ENCODE data around the gene CATSPER4. TPM values are rescaled to one million over a fixed set of nuclear protein-coding genes. Genes with fewer than 3 reads are reported as not detected.

CATSPER4 gene
- total RNA-seq, 1 donor from 2014 or later = not detected

DNA sequence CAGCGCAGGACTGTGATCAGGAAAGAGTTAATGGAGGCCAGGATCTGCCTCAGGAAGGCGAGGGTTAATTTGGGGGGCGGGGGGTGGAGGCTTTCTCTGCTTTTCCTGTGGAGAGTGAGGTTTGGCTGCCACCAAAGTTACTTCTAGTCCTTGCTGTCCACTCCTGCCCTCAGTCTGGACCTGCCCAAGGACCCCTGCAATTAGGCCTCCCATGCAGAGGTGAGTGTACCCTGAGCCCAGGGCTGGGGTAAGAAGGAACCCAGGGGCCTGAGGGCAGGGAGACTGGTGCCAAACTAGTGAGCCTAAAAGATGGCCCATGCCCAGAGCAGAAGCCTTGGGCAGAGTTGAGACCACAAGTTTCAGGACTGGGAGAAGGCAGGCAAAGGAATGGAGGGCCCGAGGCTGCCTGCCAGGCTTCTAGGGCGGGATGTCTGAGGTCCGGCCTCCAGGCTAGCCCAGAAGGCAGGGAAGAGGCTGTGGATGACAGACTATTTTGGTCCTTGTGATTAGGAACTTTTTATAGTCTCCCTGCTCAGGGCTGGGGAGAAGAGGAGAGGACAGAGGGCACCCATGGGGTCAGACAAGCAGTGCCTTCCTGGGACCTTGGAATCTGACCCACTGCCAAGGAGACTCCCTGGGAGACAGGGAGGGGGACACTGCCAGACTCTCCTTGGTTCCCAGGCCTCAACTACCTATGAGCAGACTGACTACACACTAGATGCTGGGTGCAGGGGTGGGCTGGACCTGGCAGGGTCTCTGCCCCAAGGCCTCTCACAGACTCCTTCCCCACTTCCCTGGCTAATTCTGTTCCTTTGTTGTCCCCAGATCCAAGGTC is 31.3 kb upstream of the CATSPER4 start, which contains the start of gene FAM110D:
Gene FAM110D (plus strand): TSS at position 172 of the 835 bp plus-strand sequence. CDS start 2,213 bp downstream, outside the sequence.
- intact Hi-C loops (cut with DNase I) = no loop called here
- Histone ChIP-seq H3K4me1 (peaks cover 41% of the 10 kb centered on the region), H3K36me3 (no peaks in the 10 kb centered on the region), H3K4me3 (peak within 1 kb of the TSS; percentile 62), H3K27ac (peak within 1 kb of the TSS; percentile 41), H3K9me3 (no peaks in the 10 kb centered on the region), H3K27me3 (ENCODE audit: low read depth) (peaks cover 43% of the 10 kb centered on the region)
- DNase-seq (no peak), ATAC-seq (no peak)
- TF ChIP-seq, protein P1, sequence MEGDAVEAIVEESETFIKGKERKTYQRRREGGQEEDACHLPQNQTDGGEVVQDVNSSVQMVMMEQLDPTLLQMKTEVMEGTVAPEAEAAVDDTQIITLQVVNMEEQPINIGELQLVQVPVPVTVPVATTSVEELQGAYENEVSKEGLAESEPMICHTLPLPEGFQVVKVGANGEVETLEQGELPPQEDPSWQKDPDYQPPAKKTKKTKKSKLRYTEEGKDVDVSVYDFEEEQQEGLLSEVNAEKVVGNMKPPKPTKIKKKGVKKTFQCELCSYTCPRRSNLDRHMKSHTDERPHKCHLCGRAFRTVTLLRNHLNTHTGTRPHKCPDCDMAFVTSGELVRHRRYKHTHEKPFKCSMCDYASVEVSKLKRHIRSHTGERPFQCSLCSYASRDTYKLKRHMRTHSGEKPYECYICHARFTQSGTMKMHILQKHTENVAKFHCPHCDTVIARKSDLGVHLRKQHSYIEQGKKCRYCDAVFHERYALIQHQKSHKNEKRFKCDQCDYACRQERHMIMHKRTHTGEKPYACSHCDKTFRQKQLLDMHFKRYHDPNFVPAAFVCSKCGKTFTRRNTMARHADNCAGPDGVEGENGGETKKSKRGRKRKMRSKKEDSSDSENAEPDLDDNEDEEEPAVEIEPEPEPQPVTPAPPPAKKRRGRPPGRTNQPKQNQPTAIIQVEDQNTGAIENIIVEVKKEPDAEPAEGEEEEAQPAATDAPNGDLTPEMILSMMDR (IDR thresholded peaks at IDR 0.05) = no peak

DNA sequence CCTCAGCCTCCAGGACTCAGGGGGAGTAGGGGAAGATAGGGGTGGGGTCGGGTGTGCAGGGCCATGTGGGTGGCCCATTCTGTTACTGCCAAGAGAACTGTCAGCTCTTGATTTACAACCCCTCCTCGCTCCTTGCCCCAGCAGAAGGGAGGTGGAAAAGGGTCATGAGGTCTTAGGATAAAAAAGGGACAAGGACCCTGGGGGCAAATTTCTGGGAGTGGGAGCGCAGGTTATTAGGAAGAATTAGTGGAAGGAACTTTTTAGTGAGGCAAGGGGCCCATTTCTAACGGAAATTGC is 30.7 kb upstream of the CATSPER4 start:
- no peak for DNase-seq
- H3K27me3 ChIP-seq (ENCODE audit: low read depth) = peaks cover 43% of the 10 kb centered on the region
- peaks cover 39% of the 10 kb centered on the region for H3K4me1 ChIP-seq
- no peaks in the 10 kb centered on the region for H3K36me3 ChIP-seq
- H3K4me3 ChIP-seq = peak overlapping the region; percentile 62
- no peak for ATAC-seq
- TF ChIP-seq, protein P1 (IDR thresholded peaks at IDR 0.05) = no peak
- H3K9me3 ChIP-seq = no peaks in the 10 kb centered on the region
- peak overlapping the region; percentile 41 for H3K27ac ChIP-seq
- intact Hi-C loops (cut with DNase I) = no loop called here

DNA sequence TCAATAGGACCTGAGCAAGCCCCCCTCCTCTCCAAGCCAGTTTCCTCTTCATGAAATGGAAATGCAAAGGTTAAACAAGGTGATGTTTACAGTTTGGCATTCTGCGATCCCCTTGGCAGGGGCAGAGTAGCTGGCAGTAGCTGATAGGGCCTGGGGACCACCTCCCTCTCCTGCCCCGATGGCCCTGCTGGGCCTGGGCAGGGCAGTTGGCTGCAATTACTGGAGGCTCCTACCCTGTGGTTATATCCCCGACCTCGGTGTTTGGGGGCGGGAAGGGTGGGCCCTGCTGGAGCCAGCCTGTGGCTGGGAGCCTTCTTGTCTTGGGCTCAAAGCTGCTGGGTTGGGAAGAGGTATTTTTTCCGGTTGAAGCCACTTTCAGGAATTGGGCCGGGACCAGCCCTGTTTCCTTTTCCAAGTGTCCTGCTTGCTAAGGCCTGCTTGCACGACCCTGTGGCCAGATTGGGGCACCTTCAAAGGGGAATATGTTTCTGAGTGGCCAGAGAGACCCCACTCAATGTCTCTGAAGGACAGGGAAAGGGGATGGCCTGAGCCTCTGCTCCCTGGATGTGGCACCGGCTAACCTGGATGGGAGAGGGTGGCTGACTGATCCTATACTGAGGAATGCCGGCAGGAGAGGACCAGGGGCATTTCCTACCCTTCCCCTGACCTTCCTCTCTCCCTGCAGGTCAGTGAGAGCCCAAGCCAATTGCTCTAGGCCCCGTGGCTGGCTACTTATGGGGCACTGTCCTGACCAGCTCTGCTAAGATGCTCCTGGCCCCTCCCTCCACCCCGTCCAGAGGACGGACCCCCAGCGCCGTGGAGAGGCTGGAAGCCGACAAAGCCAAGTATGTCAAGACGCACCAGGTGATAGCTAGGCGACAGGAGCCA is 29.6 kb upstream of the CATSPER4 start:
- intact Hi-C loops (cut with DNase I) = no loop called here
- peaks cover 42% of the 10 kb centered on the region for H3K27me3 ChIP-seq (ENCODE audit: low read depth)
- no peak for DNase-seq

DNA sequence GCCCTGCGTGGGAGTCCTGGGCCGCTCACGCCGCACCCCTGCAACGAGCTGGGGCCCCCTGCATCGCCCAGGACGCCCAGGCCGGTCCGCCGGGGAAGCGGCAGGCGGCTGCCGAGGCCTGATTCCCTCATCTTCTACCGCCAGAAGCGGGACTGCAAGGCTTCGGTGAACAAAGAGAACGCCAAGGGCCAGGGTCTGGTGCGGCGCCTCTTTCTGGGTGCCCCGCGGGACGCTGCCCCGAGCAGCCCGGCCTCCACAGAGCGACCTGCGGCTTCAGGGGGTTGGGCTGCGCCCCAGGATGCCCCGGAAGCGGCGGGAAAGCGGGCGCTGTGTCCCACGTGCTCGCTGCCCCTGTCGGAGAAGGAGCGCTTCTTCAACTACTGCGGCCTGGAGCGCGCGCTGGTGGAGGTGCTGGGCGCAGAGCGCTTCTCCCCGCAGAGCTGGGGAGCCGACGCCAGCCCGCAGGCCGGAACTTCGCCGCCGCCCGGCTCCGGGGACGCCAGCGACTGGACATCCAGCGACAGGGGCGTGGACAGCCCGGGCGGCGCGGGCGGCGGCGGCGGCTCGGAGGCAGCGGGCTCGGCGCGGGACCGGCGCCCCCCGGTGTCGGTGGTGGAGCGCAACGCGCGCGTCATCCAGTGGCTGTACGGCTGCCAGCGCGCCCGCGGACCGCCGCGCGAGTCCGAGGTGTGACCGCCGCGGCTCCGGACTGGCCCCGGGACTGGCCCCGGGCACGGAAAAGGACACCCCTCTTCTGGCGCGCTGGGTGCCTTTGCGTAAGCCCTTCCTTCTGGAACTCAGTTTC is 28.8 kb upstream of the CATSPER4 start:
- H3K9me3 ChIP-seq = no peaks in the 10 kb centered on the region
- H3K4me3 ChIP-seq = peak overlapping the region; percentile 62
- H3K27ac ChIP-seq = peak overlapping the region; percentile 36
- ATAC-seq = peak; percentile 62 to 77
- H3K4me1 ChIP-seq = peaks cover 28% of the 10 kb centered on the region
- TF ChIP-seq, protein P1 (IDR thresholded peaks at IDR 0.05) = no peak
- peak; percentile 70 for DNase-seq
- H3K36me3 ChIP-seq = no peaks in the 10 kb centered on the region
- intact Hi-C loops (cut with DNase I) = no loop called here
- peaks cover 33% of the 10 kb centered on the region for H3K27me3 ChIP-seq (ENCODE audit: low read depth)

More for the DNA sequence above, 29.6 kb upstream of the CATSPER4 start:
- TF ChIP-seq, protein P1 (IDR thresholded peaks at IDR 0.05) = no peak
- Histone ChIP-seq H3K9me3 (no peaks in the 10 kb centered on the region), H3K4me3 (peak overlapping the region; percentile 62), H3K36me3 (no peaks in the 10 kb centered on the region), H3K4me1 (peaks cover 28% of the 10 kb centered on the region), H3K27ac (peak overlapping the region; percentile 41)
- no peak for ATAC-seq

DNA sequence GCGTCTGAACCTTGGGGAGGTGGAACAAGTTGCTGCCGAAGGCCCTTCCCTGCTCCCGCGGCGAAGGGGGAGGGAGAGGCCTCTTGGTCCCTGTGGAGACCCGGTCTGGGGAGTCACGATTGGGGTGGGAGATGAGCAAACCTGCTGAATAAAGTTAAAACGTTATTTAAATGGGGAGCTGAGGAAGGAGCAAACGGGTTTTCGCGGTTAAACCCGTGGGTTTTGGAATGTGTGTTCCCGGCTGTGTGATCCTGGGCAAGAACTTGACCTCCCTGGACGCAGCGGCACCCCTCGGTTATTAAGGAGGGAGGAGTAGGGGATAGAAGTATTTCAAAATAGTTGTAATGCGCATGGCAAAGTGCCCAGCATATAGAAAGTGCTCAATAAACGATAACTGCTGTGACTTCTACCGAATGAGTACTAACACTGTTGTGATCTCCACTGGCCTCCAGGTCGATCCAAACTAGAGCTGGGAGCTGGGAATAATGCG is 28.1 kb upstream of the CATSPER4 start:
- intact Hi-C loops (cut with DNase I) = no loop called here
- no peak for DNase-seq
- no peaks in the 10 kb centered on the region for H3K9me3 ChIP-seq
- peak overlapping the region; percentile 62 for H3K4me3 ChIP-seq
- TF ChIP-seq, protein P1 (IDR thresholded peaks at IDR 0.05) = no peak
- no peaks in the 10 kb centered on the region for H3K36me3 ChIP-seq
- no peak overlapping the region for H3K27ac ChIP-seq
- peaks cover 28% of the 10 kb centered on the region for H3K27me3 ChIP-seq (ENCODE audit: low read depth)
- H3K4me1 ChIP-seq = peaks cover 28% of the 10 kb centered on the region
- no peak for ATAC-seq
